GM12878 (cell line): ENCODE data around the gene OR1F1. TPM values are rescaled to one million over a fixed set of nuclear protein-coding genes. Genes with fewer than 3 reads are reported as not detected.

Experiments
- ATAC-seq: fragments of 200-7000 bp; cut with Tn5 transposase; 3 replicates; pipeline ENCODE4 v1.9.1; 2020; ENCODE audit warnings: mild to moderate bottlenecking, moderate library complexity
- BruUV-seq: library from RNA; stranded (reverse); fragments of 400-500 nt; replicated peaks from 2 replicates; lab custom pipeline; 2021; lab: Mats Ljungman, UMichigan
- CTCF ChIA-PET: fragments of 300-600 bp; sonication (Branson Sonifier 250); formaldehyde crosslinking; extraction: SDS; loops from one replicate; lab custom pipeline; 2021; ENCODE audit warnings: inconsistent platforms; lab: Yijun Ruan, JAX
- POLR2A ChIA-PET: fragments of 350-600 bp; formaldehyde crosslinking; extraction: SDS; loops from one replicate; lab custom pipeline; 2021; ENCODE audit warnings: inconsistent platforms; lab: Charles Lee
- RAD21 ChIA-PET: fragments of 300-600 bp; sonication (Branson Sonifier 250); formaldehyde crosslinking; loops from one replicate; lab custom pipeline; 2023; ENCODE audit warnings: antibody characterized with exemption; ENCODE audit not compliant: unreplicated experiment; lab: Charles Lee
- SMC1A ChIA-PET: fragments of 300-600 bp; sonication (Branson Sonifier 250); formaldehyde crosslinking; loops from one replicate; lab custom pipeline; 2023; ENCODE audit not compliant: unreplicated experiment, uncharacterized antibody; lab: Charles Lee
- DNase-seq: peaks from one replicate; pipeline ENCODE4 v3.0.0-alpha.2; 2011; ENCODE audit warnings: low read depth, low spot score
- FAIRE-seq: peaks from 3 replicates; lab custom pipeline; 2011; peaks lifted over from hg19 to GRCh38; lab: Jason Lieb, UNC
- H2AFZ ChIP-seq: 2 replicates; pipeline ENCODE4 v1.6.0; 2011; ENCODE audit warnings: low read depth, low read length, control low read depth; ENCODE audit not compliant: control insufficient read depth
- H3K27ac ChIP-seq: 2 replicates; pipeline ENCODE4 v1.5.1; 2011; ENCODE audit warnings: control low read depth; ENCODE audit not compliant: control insufficient read depth, insufficient read depth
- H3K27me3 ChIP-seq, 2 experiments: replicated peaks in 1 of 2; 2 replicates each; pipeline versions ENCODE4 v1.6.0 to v1.6.1; 2011; ENCODE audit warnings: low read length in 1 of 2; ENCODE audit not compliant: control insufficient read depth in 2 of 2, insufficient read depth in 2 of 2
- H3K36me3 ChIP-seq, 2 experiments: 2 replicates each; pipeline ENCODE4 v1.5.1; 2011; ENCODE audit warnings: low read length in 1 of 2; ENCODE audit not compliant: control insufficient read depth in 2 of 2, insufficient read depth in 2 of 2
- H3K4me1 ChIP-seq: 2 replicates; pipeline ENCODE4 v1.6.1; 2011; ENCODE audit warnings: mild to moderate bottlenecking, low read length, moderate library complexity, mixed read lengths; ENCODE audit not compliant: control insufficient read depth, insufficient read depth
- H3K4me2 ChIP-seq: 2 replicates; pipeline ENCODE4 v1.6.0; 2011; ENCODE audit warnings: control low read depth; ENCODE audit not compliant: control insufficient read depth, insufficient read depth
- H3K4me3 ChIP-seq: fragments of 200-600 bp; sonication (generic); 2 replicates; pipeline ENCODE4 v1.5.1; 2016
- H3K79me2 ChIP-seq: 2 replicates; pipeline ENCODE4 v1.6.0; 2011; ENCODE audit warnings: low read length; ENCODE audit not compliant: control insufficient read depth, insufficient read depth
- H3K9ac ChIP-seq: 2 replicates; pipeline ENCODE4 v1.8.0; 2011; ENCODE audit warnings: low read length, control low read depth, mixed read lengths; ENCODE audit not compliant: control insufficient read depth, insufficient read depth
- H3K9me3 ChIP-seq: replicated peaks from 3 replicates; pipeline ENCODE4 v1.5.1; 2011; ENCODE audit warnings: mild to moderate bottlenecking, low read length; ENCODE audit not compliant: control insufficient read depth, insufficient read depth
- H4K20me1 ChIP-seq: 2 replicates; pipeline ENCODE4 v1.6.0; 2011; ENCODE audit not compliant: control insufficient read depth, insufficient read depth
- ATF7 ChIP-seq: fragments of 450-650 bp; IDR thresholded peaks from 2 replicates; pipeline ENCODE4 v1.6.1; 2016; ENCODE audit warnings: low read depth, mild to moderate bottlenecking
- CBX3 ChIP-seq: fragments of 200-600 bp; sonication (generic); IDR thresholded peaks from 2 replicates; pipeline ENCODE4 v1.6.1; 2016; ENCODE audit warnings: low read depth, borderline replicate concordance
- CEBPB ChIP-seq, 2 experiments: fragments of 150-350 bp in 1 of 2; IDR thresholded peaks; 2 replicates each; pipeline ENCODE4 v1.6.1; 2012 to 2014; ENCODE audit warnings: low read depth in 2 of 2, low read length in 2 of 2, borderline replicate concordance in 1 of 2, inconsistent platforms in 1 of 2
- CHD4 ChIP-seq: fragments of 200-600 bp; sonication (generic); IDR thresholded peaks from 2 replicates; pipeline ENCODE4 v1.6.1; 2016; ENCODE audit warnings: mild to moderate bottlenecking
- CREB1 ChIP-seq: IDR thresholded peaks from 2 replicates; pipeline ENCODE4 v1.6.1; 2012; ENCODE audit warnings: low read depth, mild to moderate bottlenecking, inconsistent platforms
- GABPA ChIP-seq: IDR thresholded peaks from 2 replicates; pipeline ENCODE4 v1.6.1; 2014; ENCODE audit warnings: antibody characterized with exemption, low read depth, mild to moderate bottlenecking, inconsistent platforms
- IRF3 ChIP-seq: fragments of 450-650 bp; IDR thresholded peaks from 2 replicates; pipeline ENCODE4 v1.6.1; 2014; ENCODE audit warnings: mild to moderate bottlenecking
- MAX ChIP-seq: IDR thresholded peaks from 2 replicates; pipeline ENCODE4 v1.6.1; 2012; ENCODE audit warnings: low read depth, low read length, improper control_type of control experiment
- NKRF ChIP-seq: fragments of 450-650 bp; conservative IDR thresholded peaks from 2 replicates; pipeline ENCODE4 v1.6.1; 2017; ENCODE audit warnings: mild to moderate bottlenecking, moderate library complexity
- NR2C2 ChIP-seq: IDR thresholded peaks from 2 replicates; pipeline ENCODE4 v1.6.1; 2011; ENCODE audit warnings: borderline replicate concordance, low read depth; ENCODE audit not compliant: control insufficient read depth, insufficient read length
- RBBP5 ChIP-seq: fragments of 200-600 bp; sonication (generic); conservative IDR thresholded peaks from 2 replicates; pipeline ENCODE4 v1.6.1; 2016
- RELB ChIP-seq: fragments of 450-650 bp; IDR thresholded peaks from 2 replicates; pipeline ENCODE4 v1.6.1; 2017; ENCODE audit warnings: low read depth, mild to moderate bottlenecking, moderate library complexity
- SREBF2 ChIP-seq: IDR thresholded peaks from 2 replicates; pipeline ENCODE4 v1.6.1; 2012; ENCODE audit warnings: mild to moderate bottlenecking, low read length
- SRF ChIP-seq, 2 experiments: IDR thresholded peaks; 2 replicates each; pipeline ENCODE4 v1.6.1; 2011; ENCODE audit warnings: low read depth in 2 of 2, low read length in 2 of 2, mild to moderate bottlenecking in 1 of 2, moderate library complexity in 1 of 2
- ZBED1 ChIP-seq: IDR thresholded peaks from 2 replicates; pipeline ENCODE4 v1.6.1; 2016; ENCODE audit warnings: borderline replicate concordance
- ZNF384 ChIP-seq: IDR thresholded peaks from 2 replicates; pipeline ENCODE4 v1.6.1; 2012; ENCODE audit warnings: low read depth, mild to moderate bottlenecking, low read length, improper control_type of control experiment, borderline replicate concordance
- WGBS: methylation state at CpG from one replicate; pipeline ENCODE4 v1.1.6; 2016; ENCODE audit warnings: low lambda C conversion rate; ENCODE audit not compliant: insufficient replicate concordance, insufficient coverage; ENCODE audit errors: missing lambda C conversion rate; 5-methylcytosine and 5-hydroxymethylcytosine counted together
- in situ Hi-C: fragments of 300-500 bp; cut with MboI; formaldehyde crosslinking; loops from 9 replicates; pipeline ENCODE4 v1.14.3; 2018; ENCODE audit warnings: mixed read lengths
- intact Hi-C: fragments of 100-400 bp; cut with micrococcal nuclease; formaldehyde crosslinking; loops from one replicate; pipeline ENCODE4 v1.14.2; 2022; ENCODE audit not compliant: unreplicated experiment
- polyA plus RNA-seq, 11 experiments: library from polyadenylated mRNA; depleted of rRNA in 4 of 11; unstranded in 6 of 11; stranded (reverse) in 5 of 11; fragments of >200 nt; fragmentation: Nextera tagmentation in 4 of 11; fragmentation: Illumina TruSeq in 1 of 11; extraction: Ambion mirVana in 4 of 11; extraction: Trizol in 1 of 11; gene quantifications; 1 replicate in 1 of 11; 2 replicates in 10 of 11; pipeline versions ENCODE4 v1.2.1 to v1.2.3, GENCODE V29; 2011 to 2016; ENCODE audit warnings: inconsistent platforms in 2 of 11, missing spikeins in 2 of 11, low read depth in 1 of 11
- total RNA-seq, 4 experiments: library from RNA; depleted of rRNA in 3 of 4; stranded (reverse); fragments of >200 nt in 3 of 4; fragmentation: Illumina TruSeq in 1 of 4; extraction: Trizol in 1 of 4; gene quantifications; 2 replicates each; pipeline versions ENCODE4 v1.2.1 to v1.2.3, GENCODE V29; 2013 to 2021

OR1F1 gene
- total and polyA plus RNA-seq, 10 of the 15 experiments (the other 5 are each of a cell fraction or from before 2014, with no cell fraction given), result 0.10 to 0.14 (median 0.12) TPM; not detected in 7

GRCh38 chr16:3150346-3151218 is 37.4 kb upstream of the OR1F1 start:
- ChIA-PET RAD21 (interaction anchor here (1.0 to 2.4 kb wide), 8 partner anchors 9 to 91 kb away, joined by 4 to 11 read pairs (median 8); partner anchors contain the start of gene ZNF213), POLR2A (interaction anchor here (0.8 to 2.3 kb wide), 6 partner anchors 16 to 128 kb away, joined by 3 to 13 read pairs (median 4); partner anchors contain the start of genes IL32 and ZNF213), CTCF (interaction anchor here (0.9 to 3.5 kb wide), 17 partner anchors 9 to 250 kb away, joined by 3 to 24 read pairs (median 5); partner anchors contain the start of genes HCFC1R1, THOC6, ZNF174 and ZNF213), SMC1A (interaction anchor here (0.6 to 2.0 kb wide), 8 partner anchors 8 to 841 kb away, joined by 3 to 12 read pairs (median 4); partner anchors contain the start of gene ZNF213)
- no peaks in the 10 kb centered on the region; the same call in 2 of the 3 replicates for H3K9me3 ChIP-seq
- intact Hi-C loops (loop anchor here (1.0 to 10.0 kb wide), 3 partner anchors 8 to 114 kb away; no protein-coding TSS in a partner anchor), in situ Hi-C loops (no loop called here)
- peak overlapping the region; percentile 100 for H3K4me2 ChIP-seq
- H4K20me1 ChIP-seq, result no peaks in the 10 kb centered on the region
- H2AFZ ChIP-seq, result peak overlapping the region; percentile 92
- H3K9ac ChIP-seq, result peak overlapping the region; percentile 79
- DNase-seq (peak; percentile 95), ATAC-seq (peak; percentile 91), FAIRE-seq (peak; percentile 18)
- no peaks in the 10 kb centered on the region for H3K27me3 ChIP-seq
- peaks cover 3% of the 10 kb centered on the region; the same call in 1 of the 2 replicates for H3K4me1 ChIP-seq
- peak overlapping the region; percentile 70 for H3K27ac ChIP-seq
- H3K79me2 ChIP-seq, result no peaks in the 10 kb centered on the region
- 3% methylated on average over 53 of the region's 62 CpGs for WGBS
- H3K4me3 ChIP-seq, result peak overlapping the region; percentile 94
- H3K36me3 ChIP-seq, result no peaks in the 10 kb centered on the region
- BruUV-seq, result TSS peak; percentile 98
- TF ChIP-seq CBX3 (no peak), NR2C2 (no peak), CEBPB (IDR thresholded peaks at IDR 0.05; ENCODE audit: borderline replicate concordance in 1 of 2, low read depth in 2 of 2, low read length in 2 of 2) (no peak), GABPA (no peak; the same call in none of the 2 replicates), RELB (peak; percentile 38; the same call in 1 of the 2 replicates), CHD4 (no peak; the same call in 1 of the 2 replicates), SREBF2 (peak; percentile 99), IRF3 (no peak; the same call in 1 of the 2 replicates), ZNF384 (no peak), NKRF (peak; percentile 40; the same call in 1 of the 2 replicates), MAX (no peak), ZBED1 (peak; percentile 60; the same call in 1 of the 2 replicates), SRF (IDR thresholded peaks at IDR 0.05; ENCODE audit: low read depth in 2 of 2, low read length in 2 of 2) (no peak), CREB1 (no peak; the same call in 1 of the 2 replicates), RBBP5 (no peak), ATF7 (no peak; the same call in 1 of the 2 replicates)
